Mesenchymal stem cell (in vitro differentiated cells and primary cell): Measurements from ENCODE around the gene PTPRG.
"Not testable (repeated sequence)": the region's sequence is repeated elsewhere in the genome, so short reads cannot be mapped to it uniquely, and the experiment has no call there.

Experiments used
- DNase-seq: peaks from one replicate; pipeline ENCODE4 v3.0.0-alpha.2; 2013
- H2AFZ ChIP-seq: one replicate; pipeline ENCODE4 v1.6.1; 2013; ENCODE audit warnings: low read depth, mild to moderate bottlenecking, control low read depth, inconsistent platforms, low read length, moderate library complexity
- H2AK5ac ChIP-seq: 2 replicates; pipeline ENCODE4 v1.6.1; 2013; ENCODE audit warnings: low read length, moderate library complexity, mild to moderate bottlenecking, inconsistent platforms; ENCODE audit not compliant: severe bottlenecking
- H2BK120ac ChIP-seq: one replicate; pipeline ENCODE4 v1.6.1; 2013; ENCODE audit warnings: low read depth, mild to moderate bottlenecking, inconsistent platforms, low read length, moderate library complexity
- H2BK12ac ChIP-seq, 2 experiments: one replicate each; pipeline ENCODE4 v1.6.1; 2013; ENCODE audit warnings: inconsistent platforms in 2 of 2, low read length in 2 of 2, mild to moderate bottlenecking in 2 of 2, moderate library complexity in 2 of 2, control low read depth in 1 of 2
- H2BK15ac ChIP-seq: one replicate; pipeline ENCODE4 v1.6.1; 2013; ENCODE audit warnings: mild to moderate bottlenecking, low read depth, inconsistent platforms; ENCODE audit not compliant: poor library complexity, severe bottlenecking
- H2BK5ac ChIP-seq: 2 replicates; pipeline ENCODE4 v1.6.1; 2013; ENCODE audit warnings: low read depth, mild to moderate bottlenecking, low read length, control low read depth, inconsistent platforms; ENCODE audit not compliant: poor library complexity, severe bottlenecking
- H3K14ac ChIP-seq, 2 experiments: one replicate each; pipeline ENCODE4 v1.6.1; 2013; ENCODE audit warnings: inconsistent platforms in 2 of 2, low read length in 2 of 2, control low read depth in 1 of 2, mild to moderate bottlenecking in 1 of 2, moderate library complexity in 1 of 2
- H3K18ac ChIP-seq, 2 experiments: one replicate each; pipeline ENCODE4 v1.6.1; 2013; ENCODE audit warnings: inconsistent platforms in 2 of 2, low read length in 2 of 2, control low read depth in 1 of 2, low read depth in 1 of 2, mild to moderate bottlenecking in 1 of 2
- H3K23ac ChIP-seq, 2 experiments: one replicate each; pipeline ENCODE4 v1.6.1; 2013; ENCODE audit warnings: inconsistent platforms in 2 of 2, low read length in 2 of 2, mild to moderate bottlenecking in 2 of 2, moderate library complexity in 2 of 2, control low read depth in 1 of 2
- H3K27ac ChIP-seq: 2 replicates; pipeline ENCODE4 v1.5.1; 2013; ENCODE audit warnings: mild to moderate bottlenecking, moderate library complexity, low read length, control low read depth, inconsistent platforms; ENCODE audit not compliant: poor library complexity, severe bottlenecking
- H3K27me3 ChIP-seq, 2 experiments: 2 replicates each; pipeline versions ENCODE4 v1.6.1 to v1.7.0; 2013; ENCODE audit warnings: low read length in 2 of 2, mild to moderate bottlenecking in 2 of 2, moderate library complexity in 2 of 2, control low read depth in 1 of 2, inconsistent platforms in 1 of 2; ENCODE audit not compliant: control insufficient read depth in 1 of 2, insufficient read depth in 1 of 2
- H3K36me3 ChIP-seq, 2 experiments: 2 replicates each; pipeline versions ENCODE4 v1.6.1 to v1.7.0; 2013; ENCODE audit warnings: low read length in 2 of 2, control low read depth in 1 of 2, inconsistent platforms in 1 of 2, low read depth in 1 of 2, mild to moderate bottlenecking in 1 of 2; ENCODE audit not compliant: insufficient read depth in 2 of 2, control insufficient read depth in 1 of 2
- H3K4ac ChIP-seq, 2 experiments: one replicate each; pipeline ENCODE4 v1.6.1; 2013; ENCODE audit warnings: inconsistent platforms in 2 of 2, low read length in 2 of 2, mild to moderate bottlenecking in 2 of 2, moderate library complexity in 2 of 2, control low read depth in 1 of 2, low read depth in 1 of 2
- H3K4me1 ChIP-seq: 2 replicates; pipeline ENCODE4 v1.6.1; 2013; ENCODE audit warnings: low read depth, low read length, control low read depth; ENCODE audit not compliant: control insufficient read depth, insufficient read depth
- H3K4me2 ChIP-seq: 2 replicates; pipeline ENCODE4 v1.6.1; 2013; ENCODE audit warnings: low read length, mild to moderate bottlenecking, inconsistent platforms; ENCODE audit not compliant: poor library complexity, severe bottlenecking
- H3K4me3 ChIP-seq, 2 experiments: 2 replicates each; pipeline versions ENCODE4 v1.5.1 to v1.7.0; 2013; ENCODE audit warnings: low read length in 2 of 2, mild to moderate bottlenecking in 2 of 2, control low read depth in 1 of 2, low read depth in 1 of 2; ENCODE audit not compliant: insufficient read depth in 1 of 2
- H3K79me1 ChIP-seq: replicated peaks from 2 replicates; pipeline ENCODE4 v1.6.1; 2013; ENCODE audit warnings: mild to moderate bottlenecking, control low read depth, low read length, inconsistent platforms; ENCODE audit not compliant: poor library complexity, severe bottlenecking
- H3K9ac ChIP-seq: 2 replicates; pipeline ENCODE4 v1.7.0; 2013; ENCODE audit warnings: mild to moderate bottlenecking, low read length, moderate library complexity
- H3K9me3 ChIP-seq: 2 replicates; pipeline ENCODE4 v1.7.0; 2013; ENCODE audit warnings: mild to moderate bottlenecking, low read length; ENCODE audit not compliant: control insufficient read depth
- H4K8ac ChIP-seq: one replicate; pipeline ENCODE4 v1.6.1; 2013; ENCODE audit warnings: inconsistent platforms, mild to moderate bottlenecking, low read length, moderate library complexity
- H4K91ac ChIP-seq: one replicate; pipeline ENCODE4 v1.6.1; 2013; ENCODE audit warnings: mild to moderate bottlenecking, low read length, inconsistent platforms
- WGBS: methylation state at CpG from one replicate; pipeline ENCODE4 v1.1.7; 2013; ENCODE audit warnings: mixed read lengths; 5-methylcytosine and 5-hydroxymethylcytosine counted together

Gene PTPRG

DNA sequence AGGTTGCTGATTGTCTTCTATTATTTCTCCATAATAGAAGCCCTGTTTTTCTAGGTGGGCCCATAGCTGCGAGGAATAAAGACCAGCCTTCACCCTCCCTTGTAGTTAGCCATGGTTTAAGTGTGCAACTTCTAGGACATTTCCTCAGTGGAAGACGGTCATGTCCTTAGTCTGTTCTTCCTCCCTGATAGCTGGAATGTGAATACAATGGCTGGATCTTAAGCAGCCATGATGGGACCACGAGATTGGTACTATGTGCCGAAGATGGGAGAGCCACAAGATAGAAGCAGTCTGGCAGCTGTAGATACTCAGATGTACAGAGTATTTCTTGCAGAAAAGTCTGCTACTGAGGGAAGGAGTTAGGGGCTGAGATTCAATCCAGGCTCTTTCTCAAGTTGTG, 152.9 kb downstream of the PTPRG start:
- H2BK12ac ChIP-seq, result no peak overlapping the region
- H3K4me1 ChIP-seq, result no peaks in the 10 kb centered on the region
- no peak overlapping the region for H4K8ac ChIP-seq
- H3K23ac ChIP-seq, result no peak overlapping the region
- H2BK120ac ChIP-seq, result no peak overlapping the region
- H3K18ac ChIP-seq, result no peak overlapping the region
- 84% methylated on average over 4 of the region's 4 CpGs for WGBS
- no peak overlapping the region for H3K4me3 ChIP-seq
- no peak overlapping the region for H3K9ac ChIP-seq
- H4K91ac ChIP-seq, result no peak overlapping the region
- peak overlapping the region in 1 of 2 experiments; percentile 29 for H3K14ac ChIP-seq
- no peaks in the 10 kb centered on the region for H3K36me3 ChIP-seq
- H3K27ac ChIP-seq, result no peak overlapping the region
- H2AK5ac ChIP-seq, result no peak overlapping the region
- no peak overlapping the region for H3K4me2 ChIP-seq
- no peaks in the 10 kb centered on the region for H3K27me3 ChIP-seq
- H3K79me1 ChIP-seq, result peaks cover 23% of the 10 kb centered on the region
- no peak overlapping the region for H2AFZ ChIP-seq
- no peaks in the 10 kb centered on the region for H3K9me3 ChIP-seq
- no peak for DNase-seq
- no peak overlapping the region for H2BK15ac ChIP-seq
- H2BK5ac ChIP-seq, result no peak overlapping the region
- H3K4ac ChIP-seq, result no peak overlapping the region

DNA sequence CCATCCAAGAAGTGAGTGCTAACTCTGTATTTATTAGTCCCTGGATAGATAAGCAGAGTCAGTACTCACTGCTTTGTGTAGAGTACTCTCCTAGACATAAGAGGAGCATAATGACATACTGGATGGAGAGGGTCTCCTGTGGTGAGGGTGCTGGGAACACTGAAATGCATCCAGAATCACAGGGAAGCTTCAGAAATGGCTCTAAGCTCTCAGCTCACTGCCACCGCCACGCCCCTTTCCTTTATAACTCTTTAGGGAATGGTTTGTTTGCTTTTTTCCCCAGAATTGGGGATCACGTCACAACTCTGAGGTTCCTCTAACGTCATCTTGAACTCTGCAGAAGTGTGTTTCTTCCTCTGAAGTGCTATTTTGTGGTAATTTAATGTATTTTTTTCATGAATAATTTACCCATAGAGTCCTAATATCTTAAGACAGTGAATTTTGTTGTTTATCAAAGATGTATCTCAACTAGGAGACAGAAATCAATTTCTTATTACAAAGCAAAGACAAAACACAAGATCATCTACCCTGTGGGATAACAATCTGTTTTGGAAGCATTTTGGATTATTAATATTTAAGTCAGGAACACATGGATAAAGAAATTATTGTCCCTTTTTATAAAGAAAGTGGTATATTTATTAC, 154.6 kb downstream of the PTPRG start:
- DNase-seq, result no peak
- no peak overlapping the region for H2AFZ ChIP-seq
- H3K9me3 ChIP-seq, result no peaks in the 10 kb centered on the region
- no peak overlapping the region for H3K4ac ChIP-seq
- H2BK5ac ChIP-seq, result no peak overlapping the region
- no peak overlapping the region for H3K14ac ChIP-seq
- H4K8ac ChIP-seq, result no peak overlapping the region
- H2BK12ac ChIP-seq, result no peak overlapping the region
- H2BK120ac ChIP-seq, result no peak overlapping the region
- H3K27me3 ChIP-seq, result no peaks in the 10 kb centered on the region
- H3K36me3 ChIP-seq, result no peaks in the 10 kb centered on the region
- H2BK15ac ChIP-seq, result no peak overlapping the region
- H3K18ac ChIP-seq, result no peak overlapping the region
- no peak overlapping the region for H3K9ac ChIP-seq
- no peaks in the 10 kb centered on the region for H3K4me1 ChIP-seq
- no CpG with 5 or more reads among the region's 4 CpGs for WGBS
- no peak overlapping the region for H3K23ac ChIP-seq
- H3K4me3 ChIP-seq, result no peak overlapping the region
- H3K27ac ChIP-seq, result no peak overlapping the region
- H3K79me1 ChIP-seq, result peaks cover 30% of the 10 kb centered on the region
- H3K4me2 ChIP-seq, result no peak overlapping the region
- no peak overlapping the region for H4K91ac ChIP-seq
- H2AK5ac ChIP-seq, result no peak overlapping the region

DNA sequence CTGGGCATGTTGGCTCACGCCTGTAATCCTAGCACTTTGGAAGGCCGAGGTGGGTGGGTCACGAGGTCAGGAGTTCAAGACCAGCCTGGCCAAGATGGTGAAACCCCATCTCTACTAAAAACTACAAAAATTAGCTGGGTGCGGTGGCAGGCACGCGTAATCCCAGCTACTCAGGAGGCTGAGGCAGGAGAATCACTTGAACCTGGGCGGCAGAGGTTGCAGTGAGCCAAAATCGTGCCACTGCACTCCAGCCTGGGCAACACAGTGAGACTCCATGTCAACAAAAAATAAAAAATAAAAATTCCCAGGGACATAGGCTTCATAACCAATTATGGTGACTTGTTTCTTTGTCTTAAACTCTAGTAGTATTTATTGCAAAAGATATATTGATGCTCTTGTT, 155.3 kb downstream of the PTPRG start:
- H3K14ac ChIP-seq, H2AK5ac ChIP-seq, H2BK5ac ChIP-seq, H2BK15ac ChIP-seq, H3K27ac ChIP-seq, H2BK120ac ChIP-seq, H3K36me3 ChIP-seq, H3K4me2 ChIP-seq, H4K91ac ChIP-seq, H3K9ac ChIP-seq, H4K8ac ChIP-seq, H3K4me3 ChIP-seq, H3K4ac ChIP-seq, H3K23ac ChIP-seq, H3K18ac ChIP-seq, H3K9me3 ChIP-seq, H2AFZ ChIP-seq, H3K27me3 ChIP-seq, DNase-seq, H3K4me1 ChIP-seq, H2BK12ac ChIP-seq: not testable (repeated sequence)
- H3K79me1 ChIP-seq, result peaks cover 32% of the 10 kb centered on the region
- 92% methylated on average over 8 of the region's 8 CpGs for WGBS

DNA sequence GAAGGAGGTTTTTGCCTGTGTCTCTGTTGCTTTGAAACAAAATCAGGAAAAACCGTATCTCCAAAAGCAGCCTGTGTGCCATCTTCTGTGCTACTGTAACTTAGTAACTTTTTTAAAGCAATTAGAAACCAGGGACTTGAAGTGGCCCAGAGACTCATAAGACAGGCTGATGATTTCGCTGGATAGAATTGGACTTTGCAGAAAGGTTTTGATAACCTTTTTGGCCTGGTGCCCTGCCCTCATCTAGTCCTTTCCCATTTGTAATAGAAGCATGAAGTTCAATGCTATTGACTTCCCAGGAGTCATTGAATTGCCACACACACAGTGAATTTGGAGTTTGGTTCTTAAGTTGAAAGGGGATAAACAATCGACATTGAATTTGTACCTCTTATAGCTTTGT, 157.2 kb downstream of the PTPRG start:
- 96% methylated on average over 3 of the region's 3 CpGs for WGBS

More for the DNA sequence above, 157.2 kb downstream of the PTPRG start:
- no peak overlapping the region for H4K91ac ChIP-seq
- no peak overlapping the region for H2BK15ac ChIP-seq
- H3K36me3 ChIP-seq, result no peaks in the 10 kb centered on the region
- no peak overlapping the region for H4K8ac ChIP-seq
- H3K79me1 ChIP-seq, result peaks cover 34% of the 10 kb centered on the region
- no peak overlapping the region for H3K27ac ChIP-seq
- H3K9me3 ChIP-seq, result no peaks in the 10 kb centered on the region
- no peak overlapping the region for H3K4ac ChIP-seq
- H3K9ac ChIP-seq, result no peak overlapping the region
- no peak for DNase-seq
- H2BK5ac ChIP-seq, result no peak overlapping the region
- H3K4me3 ChIP-seq, result no peak overlapping the region
- H2BK120ac ChIP-seq, result no peak overlapping the region
- no peaks in the 10 kb centered on the region for H3K27me3 ChIP-seq
- H3K18ac ChIP-seq, result no peak overlapping the region
- H2AFZ ChIP-seq, result no peak overlapping the region
- no peak overlapping the region for H3K4me2 ChIP-seq
- no peak overlapping the region for H3K14ac ChIP-seq
- H3K23ac ChIP-seq, result no peak overlapping the region
- H2AK5ac ChIP-seq, result no peak overlapping the region
- H2BK12ac ChIP-seq, result no peak overlapping the region
- no peaks in the 10 kb centered on the region for H3K4me1 ChIP-seq
